ENCODE data around the gene LUC7L. TPM values are rescaled to one million over a fixed set of nuclear protein-coding genes. Genes with fewer than 3 reads are reported as not detected.
A peak's percentile ranks its signal among the peaks of the same experiment; 100 is the strongest.

Gene LUC7L
- total and polyA plus RNA-seq, 8 donors: 77.5 to 221 (median 110) TPM

DNA sequence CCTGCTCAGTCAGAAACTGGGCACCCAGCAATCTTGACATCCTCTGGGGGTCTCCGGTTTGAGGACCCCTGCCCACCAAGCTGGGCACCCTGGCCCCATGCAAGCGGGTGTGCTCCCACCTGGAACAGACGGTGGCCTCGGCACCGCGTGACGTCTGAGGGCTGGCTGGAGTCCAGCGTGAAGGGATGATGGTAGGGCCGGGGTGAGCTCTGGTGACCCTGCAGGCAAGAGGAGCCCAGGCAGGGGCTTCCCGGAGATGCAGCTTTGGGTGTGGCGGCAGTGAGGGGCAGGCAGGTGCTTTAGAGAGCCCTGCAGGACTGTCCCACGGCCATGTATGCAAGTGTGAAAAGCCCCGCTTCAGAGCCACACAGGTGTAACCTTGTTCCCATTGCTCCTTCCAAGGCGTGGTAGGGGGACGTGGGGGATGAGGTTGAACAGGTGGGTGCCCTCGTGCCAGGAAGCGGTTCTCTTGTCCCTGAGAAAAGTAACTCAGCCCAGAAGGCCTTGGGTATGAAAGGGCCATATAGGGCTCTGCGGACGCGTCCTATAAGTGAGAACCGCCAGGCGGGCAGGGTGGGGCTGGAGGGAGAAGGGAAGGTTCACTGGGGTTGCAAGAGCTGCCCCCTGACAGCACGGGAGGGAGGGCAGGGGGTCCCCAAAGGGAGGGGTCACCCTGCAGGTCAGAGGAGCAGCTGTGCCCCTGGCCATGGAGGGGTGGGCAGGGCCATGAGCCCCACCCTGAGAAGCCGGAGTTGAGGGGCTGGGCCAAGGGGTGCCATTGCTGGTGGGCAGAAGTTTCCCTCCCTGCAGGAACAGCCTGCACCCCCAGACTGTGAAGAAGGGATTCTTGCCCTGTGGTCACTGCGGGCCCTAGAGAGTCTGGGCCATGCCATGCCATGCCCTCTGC is 37.3 kb upstream of the LUC7L start:
- WGBS, 5 donors: 65 to 70% (median 67%) methylated on average over 22 to 25 of the region's 25 CpGs
- peak overlapping the region in 2 of 5 donors; percentile 7 to 14 for H3K27ac ChIP-seq

GRCh38 chr16:265711-266110 is 36.5 kb upstream of the LUC7L start:
- DNase-seq: peak; percentile 37 to 49
- Histone ChIP-seq H3K9me3 (no peaks in the 10 kb centered on the region), H3K4me3 (no peak overlapping the region), H3K36me3 (peaks cover 35 to 52% (median 51%) of the 10 kb centered on the region in 4 donors), H3K4me1 (peaks cover 0 to 19% (median 15%) of the 10 kb centered on the region in 4 donors), H3K27me3 (no peaks in the 10 kb centered on the region), H3K27ac (peak overlapping the region in 2 of 5 donors; percentile 7 to 14)
- intact Hi-C loops (cut with DNase I; ENCODE audit: low total_unique reads): no loop called here
- TF ChIP-seq EP300 (IDR thresholded peaks at IDR 0.05): no peak
- 26 to 75% (median 48%) methylated on average over 7 to 12 of the region's 12 CpGs for WGBS, 5 donors

More for the DNA sequence above, 37.3 kb upstream of the LUC7L start:
- Histone ChIP-seq H3K27me3 (no peaks in the 10 kb centered on the region), H3K9me3 (no peaks in the 10 kb centered on the region), H3K36me3 (peaks cover 27 to 44% (median 43%) of the 10 kb centered on the region in 4 donors), H3K4me3 (no peak overlapping the region), H3K4me1 (peaks cover 0 to 19% (median 15%) of the 10 kb centered on the region in 4 donors)
- TF ChIP-seq POLR2A (IDR thresholded peaks at IDR 0.05): no peak
- TF ChIP-seq CTCF (IDR thresholded peaks at IDR 0.05): no peak
- TF ChIP-seq EP300 (IDR thresholded peaks at IDR 0.05): no peak
- intact Hi-C loops (cut with DNase I; ENCODE audit: low total_unique reads): no loop called here
- DNase-seq: peak in 1 of 2 donors; percentile 7

DNA sequence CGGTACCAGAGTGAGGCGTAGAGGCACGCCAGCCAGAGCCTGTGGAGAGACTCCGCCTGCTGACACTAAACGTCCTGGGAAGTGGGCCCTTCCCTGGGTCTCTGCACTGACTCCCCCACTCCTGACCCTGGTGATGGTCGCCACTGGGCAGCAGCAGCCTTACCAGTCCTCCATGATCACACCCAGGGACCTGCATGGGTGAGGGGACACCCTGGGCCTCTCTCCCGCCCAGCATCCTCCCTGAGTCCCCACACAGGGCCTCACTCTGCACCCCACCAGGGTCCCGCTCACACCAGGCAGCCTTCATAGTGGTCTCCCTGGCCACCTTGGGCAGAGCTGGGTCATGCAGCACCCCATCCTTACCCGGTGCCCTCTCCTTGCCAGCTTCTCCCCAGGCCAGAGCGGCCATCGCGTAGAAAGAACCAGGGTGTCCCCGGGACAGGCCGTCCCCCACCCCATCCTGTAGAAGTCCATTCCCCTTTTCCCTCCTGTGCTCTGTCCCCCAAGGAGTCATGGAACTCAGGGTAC is 35.8 kb upstream of the LUC7L start:
- Histone ChIP-seq H3K4me3 (no peak overlapping the region), H3K4me1 (peaks cover 0 to 19% (median 15%) of the 10 kb centered on the region in 4 donors), H3K36me3 (peaks cover 42 to 58% (median 58%) of the 10 kb centered on the region in 4 donors), H3K27ac (no peak overlapping the region), H3K9me3 (no peaks in the 10 kb centered on the region), H3K27me3 (no peaks in the 10 kb centered on the region)
- WGBS, 5 donors: 91 to 95% (median 92%) methylated on average over 9 to 14 of the region's 14 CpGs
- intact Hi-C loops (cut with DNase I; ENCODE audit: low total_unique reads): no loop called here
- peak in 1 of 2 donors; percentile 1 for DNase-seq
- TF ChIP-seq CTCF (IDR thresholded peaks at IDR 0.05) (no peak), POLR2AphosphoS5 (IDR thresholded peaks at IDR 0.05) (no peak), POLR2A (IDR thresholded peaks at IDR 0.05) (no peak), EP300 (IDR thresholded peaks at IDR 0.05) (no peak)

- Histone ChIP-seq H3K9me3 (no peaks in the 10 kb centered on the region), H3K4me1 (peaks cover 0 to 19% (median 15%) of the 10 kb centered on the region in 4 donors), H3K27ac (no peak overlapping the region), H3K27me3 (no peaks in the 10 kb centered on the region), H3K36me3 (peaks cover 48 to 64% (median 63%) of the 10 kb centered on the region in 4 donors), H3K4me3 (no peak overlapping the region)
- WGBS, 5 donors: 69 to 92% (median 91%) methylated on average over 3 to 23 of the region's 23 CpGs
- DNase-seq: no peak
- intact Hi-C loops (cut with DNase I; ENCODE audit: low total_unique reads): no loop called here
- TF ChIP-seq POLR2AphosphoS5 (IDR thresholded peaks at IDR 0.05): no peak
- no peak for TF ChIP-seq POLR2A (IDR thresholded peaks at IDR 0.05)
- TF ChIP-seq CTCF (IDR thresholded peaks at IDR 0.05): no peak
- no peak for TF ChIP-seq EP300 (IDR thresholded peaks at IDR 0.05)
Measured at GRCh38 chr16:264440-264951, 35.2 kb upstream of the LUC7L start.
